Naive thymus-derived CD8-positive, alpha-beta T cell (primary cell): ENCODE results near the gene ARL8B. TPM values are rescaled to one million over a fixed set of nuclear protein-coding genes. Genes with fewer than 3 reads are reported as not detected.

Experiments used
- ATAC-seq, 2 donors: fragments of 150-1000 bp; cut with Tn5 transposase in 1 of 2; sonication (Bioruptor Pico), chemical (Tn5 transposase) in 1 of 2; 1 replicate in 1 of 2; 2 replicates in 1 of 2; pipeline ENCODE4 v1.10.0; 2021; ENCODE audit warnings: mild to moderate bottlenecking in 2 of 2, moderate library complexity in 2 of 2
- POLR2A ChIA-PET: fragments of 350-600 bp; sonication (Branson Sonifier 250); formaldehyde crosslinking; loops from one replicate; lab custom pipeline; 2021; ENCODE audit warnings: antibody characterized with exemption; lab: Charles Lee
- DNase-seq, 10 donors: peaks; one replicate each; pipeline versions ENCODE4 v3.0.0 to v3.0.0-alpha.2; 2020 to 2022
- H3K27ac Mint-ChIP-seq, 10 donors: one replicate each; pipeline ENCODE4 v1.8.0; 2020 to 2022; ENCODE audit warnings: mild to moderate bottlenecking in 10 of 10, mixed read lengths in 10 of 10, moderate library complexity in 4 of 10, inconsistent platforms in 1 of 10
- H3K27me3 Mint-ChIP-seq, 5 donors: one replicate each; pipeline ENCODE4 v1.8.0; 2021 to 2022; ENCODE audit warnings: mixed read lengths in 5 of 5
- H3K36me3 Mint-ChIP-seq, 3 donors: one replicate each; pipeline ENCODE4 v1.8.0; 2020 to 2022; ENCODE audit warnings: mixed read lengths in 3 of 3, mild to moderate bottlenecking in 2 of 3, inconsistent platforms in 1 of 3
- H3K4me1 Mint-ChIP-seq, 4 donors: one replicate each; pipeline ENCODE4 v1.8.0; 2021 to 2022; ENCODE audit warnings: mixed read lengths in 4 of 4
- H3K4me3 Mint-ChIP-seq, 10 donors: one replicate each; pipeline ENCODE4 v1.8.0; 2020 to 2022; ENCODE audit warnings: mild to moderate bottlenecking in 10 of 10, mixed read lengths in 10 of 10, moderate library complexity in 6 of 10, inconsistent platforms in 1 of 10
- H3K9me3 Mint-ChIP-seq, 9 donors: one replicate each; pipeline ENCODE4 v1.8.0; 2020 to 2022; ENCODE audit warnings: mixed read lengths in 9 of 9, mild to moderate bottlenecking in 3 of 9, inconsistent platforms in 1 of 9, moderate library complexity in 1 of 9
- polyA plus RNA-seq, 3 donors: library from polyadenylated mRNA; unstranded; fragments of 300-500 nt; fragmentation: Illumina TruSeq; gene quantifications; one replicate each; pipeline ENCODE4 v1.2.3, GENCODE V29; 2021
- total RNA-seq, 8 experiments: library from RNA in 2 of 8; stranded (reverse) in 2 of 8; gene quantifications; one replicate each; pipeline ENCODE4 v1.2.3 and lab custom pipeline; 2021 to 2026

The ARL8B gene
- total and polyA plus RNA-seq, 5 experiments from 2014 or later, result 40.4 to 57.8 (median 49.8) TPM

DNA sequence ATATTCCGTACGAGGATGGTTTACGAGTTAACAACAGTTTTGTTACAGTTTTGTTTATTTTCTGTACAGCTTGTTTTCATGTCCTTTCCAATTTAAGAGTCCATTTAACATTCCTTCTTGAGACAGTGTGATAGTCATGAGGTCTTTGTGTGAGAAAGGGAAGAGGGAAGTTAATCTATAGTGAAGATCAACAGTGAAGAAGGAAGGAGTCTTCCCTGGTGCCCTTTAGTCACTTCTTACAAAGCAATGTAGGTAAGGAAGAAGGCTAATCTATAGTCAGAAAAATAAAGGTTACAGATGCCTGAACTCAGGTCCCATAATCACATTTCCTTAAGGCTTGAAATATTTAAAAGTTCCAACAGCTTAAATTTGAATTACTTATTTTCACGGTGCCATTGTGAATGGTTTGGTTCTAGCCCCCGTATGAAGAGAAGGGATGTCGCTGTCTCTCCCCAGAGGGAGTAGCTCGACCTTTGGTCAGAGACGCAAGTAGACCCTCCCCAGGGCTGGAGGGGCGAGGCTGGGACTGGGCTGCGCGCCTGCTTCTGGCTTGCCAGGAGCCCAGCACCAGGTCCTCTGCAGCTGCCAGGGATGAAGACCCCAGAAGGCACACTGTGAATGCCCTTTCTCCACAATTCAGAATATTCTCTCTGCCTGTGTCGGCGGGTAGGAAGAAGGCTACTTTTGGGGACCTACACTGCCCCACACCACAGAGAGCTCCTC is 100.4 kb downstream of the ARL8B start:
- DNase-seq, result no peak
- POLR2A ChIA-PET, result no interaction called here
- H3K9me3 Mint-ChIP-seq, result no peaks in the 10 kb centered on the region
- H3K27me3 Mint-ChIP-seq, result no peaks in the 10 kb centered on the region
- H3K27ac Mint-ChIP-seq, result peak overlapping the region in 3 of 10 donors; percentile 14 to 88 (median 83)
- H3K4me1 Mint-ChIP-seq, result peaks cover 0 to 8% (median 2%) of the 10 kb centered on the region in 4 donors
- peaks cover 0 to 27% (median 2%) of the 10 kb centered on the region in 3 donors for H3K36me3 Mint-ChIP-seq
- H3K4me3 Mint-ChIP-seq, result no peak overlapping the region
- ATAC-seq, result no peak

DNA sequence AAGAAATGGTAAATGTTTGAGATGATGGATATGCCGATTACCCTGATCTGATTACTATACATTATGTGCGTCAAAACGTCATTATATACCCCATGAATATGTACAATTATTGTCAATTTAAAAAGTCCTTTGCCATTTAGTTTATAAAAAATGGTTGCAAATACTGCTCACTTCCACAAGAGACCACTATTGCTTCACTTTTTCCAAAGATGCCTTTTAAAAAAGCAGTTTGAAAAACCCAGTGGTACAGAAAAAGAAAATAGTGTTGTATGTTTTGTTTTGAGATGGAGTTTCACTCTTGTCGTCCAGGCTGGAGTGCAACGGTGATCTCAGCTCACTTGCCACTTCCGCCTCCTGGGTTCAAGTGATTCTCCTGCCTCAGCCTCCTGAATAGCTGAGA is 104.7 kb downstream of the ARL8B start:
- Mint-ChIP-seq H3K9me3 (no peaks in the 10 kb centered on the region), H3K36me3 (no peaks in the 10 kb centered on the region), H3K27ac (no peak overlapping the region), H3K27me3 (no peaks in the 10 kb centered on the region), H3K4me1 (peaks cover 0 to 4% (median 2%) of the 10 kb centered on the region in 4 donors), H3K4me3 (no peak overlapping the region)
- DNase-seq (peak in 1 of 10 donors; percentile 7), ATAC-seq (no peak)
- POLR2A ChIA-PET, result no interaction called here

- Mint-ChIP-seq H3K27me3 (no peaks in the 10 kb centered on the region), H3K4me1 (peaks cover 0 to 4% (median under 1%) of the 10 kb centered on the region in 4 donors), H3K4me3 (no peak overlapping the region), H3K36me3 (no peaks in the 10 kb centered on the region), H3K9me3 (no peaks in the 10 kb centered on the region), H3K27ac (peak overlapping the region in 3 of 10 donors; percentile 52 to 74 (median 71))
- POLR2A ChIA-PET, result no interaction called here
- no peak for ATAC-seq
- no peak for DNase-seq
Observed at GRCh38 chr3:5227812-5228211, 105.7 kb downstream of the ARL8B start.

- DNase-seq (no peak), ATAC-seq (no peak)
- POLR2A ChIA-PET, result no interaction called here
- no peaks in the 10 kb centered on the region for H3K9me3 Mint-ChIP-seq
- H3K4me1 Mint-ChIP-seq, result peaks cover 0 to 4% (median under 1%) of the 10 kb centered on the region in 4 donors
- no peak overlapping the region for H3K4me3 Mint-ChIP-seq
- H3K36me3 Mint-ChIP-seq, result no peaks in the 10 kb centered on the region
- H3K27me3 Mint-ChIP-seq, result no peaks in the 10 kb centered on the region
- peak overlapping the region in 1 of 10 donors; percentile 32 for H3K27ac Mint-ChIP-seq
Observed at GRCh38 chr3:5229414-5229813, 107.3 kb downstream of the ARL8B start.

Other genes starting within 250 kb of the ARL8B start
- gene BHLHE40, start 142.9 kb upstream of the ARL8B start, total RNA-seq, result 1 to 10 TPM; 4.5 to 5.1 TPM
- 1 to 10 TPM; 1.1 to 10.0 (median 1.8) TPM for gene BHLHE40, start 142.9 kb upstream of the ARL8B start, polyA plus RNA-seq
- gene EDEM1, start 65.4 kb downstream of the ARL8B start, total RNA-seq, result 100 to 1,000 TPM; 108 to 109 TPM
- gene EDEM1, start 65.4 kb downstream of the ARL8B start, polyA plus RNA-seq, result 10 to 100 TPM; 25.5 to 31.0 (median 26.0) TPM